Measurements from ENCODE around the gene TNFAIP8L1.

Gene TNFAIP8L1

DNA sequence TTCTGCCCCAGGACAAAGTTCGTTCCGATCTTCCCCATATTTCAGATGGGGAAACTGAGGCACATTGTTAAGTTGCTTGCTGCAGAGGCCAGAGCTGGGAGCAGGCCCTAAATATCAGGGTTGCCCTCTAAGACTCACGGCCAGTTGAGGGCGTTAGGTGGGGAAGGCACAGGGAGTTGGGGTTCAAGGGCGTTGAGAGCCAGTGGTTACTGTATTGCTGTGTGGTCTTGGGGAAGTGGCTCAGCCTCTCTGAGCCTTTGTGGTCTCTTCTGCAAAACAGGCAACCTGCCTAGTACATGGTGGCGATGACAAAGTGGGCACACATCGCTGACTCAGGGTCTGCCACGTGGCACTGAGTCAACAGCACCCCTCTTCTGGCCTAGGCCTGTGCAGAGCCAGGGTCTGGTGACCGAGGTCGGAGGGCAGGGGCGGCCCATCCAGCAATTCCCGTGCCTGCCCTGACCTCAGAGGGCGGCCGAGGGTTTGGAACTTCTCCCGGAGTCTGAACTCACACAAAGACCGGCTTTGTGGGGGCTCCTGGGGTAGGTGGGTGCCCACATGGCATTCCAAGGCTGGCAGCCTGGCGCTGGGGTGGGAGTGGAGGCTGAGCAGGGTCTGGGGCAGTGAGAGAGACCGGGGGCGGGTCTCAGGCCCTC is 10.2 kb downstream of the TNFAIP8L1 start:
- no peak for DNase-seq (ENCODE audit: low read depth, low spot score)

DNA sequence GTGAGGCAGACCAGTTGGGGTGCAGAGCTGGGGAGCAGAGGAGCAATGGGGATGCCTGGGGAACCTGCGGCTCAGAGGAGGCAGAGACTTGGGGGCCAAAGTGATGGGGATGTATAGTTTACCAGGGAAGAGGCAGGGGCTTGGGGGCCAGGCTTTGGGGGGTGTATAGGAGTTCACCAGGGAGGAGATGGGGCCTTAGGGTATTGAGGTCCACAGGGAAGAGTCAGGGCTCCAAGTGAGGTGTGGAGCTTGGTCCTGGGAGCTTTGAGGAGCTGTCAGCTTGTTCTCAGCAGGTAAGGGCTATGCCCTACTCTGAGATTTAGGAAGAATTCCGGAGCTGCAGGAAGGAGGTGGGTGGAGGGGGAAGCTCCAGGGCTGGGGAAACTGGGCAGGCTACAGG is 10.8 kb downstream of the TNFAIP8L1 start:
- no peak for DNase-seq (ENCODE audit: low read depth, low spot score)

- DNase-seq (ENCODE audit: low read depth, low spot score): no peak
These were observed 12.8 kb downstream of the TNFAIP8L1 start for GRCh38 chr19:4652075-4652474.

DNA sequence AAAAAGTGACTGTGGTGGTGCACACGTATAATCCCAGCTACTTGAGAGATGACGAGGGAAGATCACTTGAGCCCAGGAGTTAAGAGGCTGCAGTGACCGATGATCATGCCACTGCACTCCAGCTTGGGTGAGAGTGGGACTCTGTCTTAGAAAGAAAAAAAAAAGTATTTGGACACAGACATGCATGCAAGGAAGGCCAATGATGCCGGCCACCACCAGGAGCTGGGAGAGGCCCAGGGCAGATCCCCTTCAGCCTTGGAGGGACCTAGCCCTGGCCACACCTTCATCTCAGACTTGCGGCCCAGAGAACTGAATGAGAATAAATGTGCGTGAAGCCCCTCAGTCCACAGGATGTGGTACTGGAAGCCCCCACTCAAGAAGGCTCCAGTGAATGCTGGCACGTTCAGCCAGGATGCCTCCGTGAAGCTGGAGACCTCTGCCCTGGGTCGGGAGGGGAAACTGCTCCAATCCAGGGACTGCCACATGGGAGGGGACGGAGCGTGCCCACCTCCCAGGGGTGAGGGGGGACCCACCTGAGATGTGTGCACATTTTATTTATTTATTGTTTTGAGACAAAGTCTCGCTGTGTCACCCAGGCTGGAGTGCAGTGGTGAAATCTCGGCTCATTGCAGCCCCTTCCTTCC is 14.6 kb downstream of the TNFAIP8L1 start:
- DNase-seq (ENCODE audit: low read depth, low spot score): no peak

- DNase-seq (ENCODE audit: low read depth, low spot score): no peak
These were observed 15.4 kb downstream of the TNFAIP8L1 start for GRCh38 chr19:4654437-4655361.

GRCh38 chr19:4656102-4656501 is 16.8 kb downstream of the TNFAIP8L1 start:
- no peak for DNase-seq (ENCODE audit: low read depth, low spot score)

DNA sequence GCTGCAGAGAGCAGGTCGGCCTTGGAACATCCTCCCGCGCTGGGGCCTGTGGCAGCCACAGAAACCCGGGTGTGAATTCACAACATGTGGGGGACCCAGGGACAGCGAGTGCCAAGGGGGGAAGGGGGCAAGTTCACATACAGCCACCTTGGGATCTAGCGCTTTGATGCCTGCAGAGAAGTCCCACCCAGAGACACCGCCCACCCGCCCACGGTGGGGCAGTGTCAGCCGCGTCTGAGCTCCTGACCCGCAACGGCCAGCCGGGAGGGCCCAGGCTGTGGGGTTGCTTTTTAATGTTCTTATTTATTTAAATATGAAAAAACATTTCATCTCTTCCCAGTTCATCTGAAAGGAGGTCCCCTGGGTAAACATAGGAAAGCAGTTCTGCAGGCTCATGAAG is 17.9 kb downstream of the TNFAIP8L1 start:
- no peak for DNase-seq (ENCODE audit: low read depth, low spot score)

DNA sequence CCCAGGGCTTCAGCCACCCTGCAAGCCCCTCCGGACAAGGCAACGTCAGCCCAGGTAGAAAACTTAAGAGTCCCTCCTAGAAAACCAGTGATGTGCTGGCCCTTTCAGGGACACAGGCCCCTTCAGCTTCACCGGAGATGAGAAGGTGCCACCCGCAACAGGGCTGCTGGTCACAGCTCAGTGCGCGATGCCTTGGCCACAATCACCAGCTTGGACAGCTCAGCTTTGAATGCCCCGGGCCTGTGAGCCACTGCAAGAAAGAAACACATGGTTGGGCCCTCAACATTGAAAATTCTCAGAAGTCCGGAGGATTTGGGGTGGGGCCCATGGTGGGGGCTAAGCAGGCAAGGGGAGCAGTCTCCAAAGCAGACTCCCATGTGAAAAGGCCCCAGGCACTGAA is 18.5 kb downstream of the TNFAIP8L1 start:
- no peak for DNase-seq (ENCODE audit: low read depth, low spot score)

DNA sequence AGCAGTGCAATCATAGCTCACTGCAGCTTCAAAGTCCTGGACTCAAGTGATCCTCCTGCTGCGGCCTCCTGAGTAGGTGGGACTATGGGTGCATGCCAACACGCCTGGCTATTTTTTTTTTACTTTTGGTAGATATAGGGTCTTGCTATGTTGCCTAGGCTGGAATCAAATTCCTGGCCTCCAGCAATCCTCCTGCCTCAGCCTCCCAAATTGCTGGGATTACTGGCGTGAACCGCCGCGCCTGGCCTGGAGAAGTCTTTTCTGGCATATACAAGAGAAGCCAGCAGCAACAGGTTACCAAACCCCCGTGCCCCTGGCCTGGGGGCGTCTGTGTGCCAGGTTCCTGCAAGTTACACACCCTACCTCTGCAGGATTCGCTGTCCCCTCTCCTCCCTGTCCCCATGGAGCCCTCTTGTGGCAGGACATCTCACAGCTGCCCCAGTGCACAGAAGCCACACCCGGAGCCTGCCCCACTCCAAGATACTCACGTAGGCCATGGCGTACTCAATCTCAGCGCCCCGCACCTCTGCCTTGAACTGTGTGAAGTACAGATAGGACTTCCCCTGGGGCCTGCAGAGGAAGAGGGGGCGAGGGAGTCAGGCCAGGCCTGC is 21.0 kb downstream of the TNFAIP8L1 start:
- DNase-seq (ENCODE audit: low read depth, low spot score): no peak

GRCh38 chr19:4660993-4661392 is 21.7 kb downstream of the TNFAIP8L1 start:
- DNase-seq (ENCODE audit: low read depth, low spot score): no peak

- no peak for DNase-seq (ENCODE audit: low read depth, low spot score)
These were observed 22.8 kb downstream of the TNFAIP8L1 start for GRCh38 chr19:4662020-4662695.

DNA sequence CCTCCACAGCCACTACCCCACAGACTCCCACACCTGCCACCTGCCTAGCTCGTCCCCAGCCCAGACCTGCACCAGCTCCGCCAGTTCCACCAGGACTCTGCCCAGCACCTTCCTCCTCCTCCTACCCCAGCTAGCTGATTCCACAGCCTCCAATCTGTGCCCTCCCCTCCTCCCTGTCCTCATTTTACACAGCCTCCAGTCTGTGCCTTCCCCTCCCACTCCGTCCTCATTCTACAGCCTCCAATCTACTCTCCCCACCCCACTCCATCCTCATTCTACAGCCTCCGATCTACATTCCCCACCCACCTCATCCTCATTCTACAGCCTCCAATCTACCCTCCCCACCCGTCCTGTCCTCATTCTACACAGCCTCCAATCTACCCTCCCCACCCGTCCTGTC is 23.5 kb downstream of the TNFAIP8L1 start:
- no peak for DNase-seq (ENCODE audit: low read depth, low spot score)

GRCh38 chr19:4664642-4665041 is 25.3 kb downstream of the TNFAIP8L1 start:
- DNase-seq (ENCODE audit: low read depth, low spot score): no peak

GRCh38 chr19:4669723-4670480 is 30.6 kb downstream of the TNFAIP8L1 start, which contains the start of gene MYDGF:
TSS of gene MYDGF (minus strand) at chr19:4670342. CDS start at chr19:4670334, 8 bp downstream.
- peak; percentile 83 for DNase-seq (ENCODE audit: low read depth, low spot score)

DNA sequence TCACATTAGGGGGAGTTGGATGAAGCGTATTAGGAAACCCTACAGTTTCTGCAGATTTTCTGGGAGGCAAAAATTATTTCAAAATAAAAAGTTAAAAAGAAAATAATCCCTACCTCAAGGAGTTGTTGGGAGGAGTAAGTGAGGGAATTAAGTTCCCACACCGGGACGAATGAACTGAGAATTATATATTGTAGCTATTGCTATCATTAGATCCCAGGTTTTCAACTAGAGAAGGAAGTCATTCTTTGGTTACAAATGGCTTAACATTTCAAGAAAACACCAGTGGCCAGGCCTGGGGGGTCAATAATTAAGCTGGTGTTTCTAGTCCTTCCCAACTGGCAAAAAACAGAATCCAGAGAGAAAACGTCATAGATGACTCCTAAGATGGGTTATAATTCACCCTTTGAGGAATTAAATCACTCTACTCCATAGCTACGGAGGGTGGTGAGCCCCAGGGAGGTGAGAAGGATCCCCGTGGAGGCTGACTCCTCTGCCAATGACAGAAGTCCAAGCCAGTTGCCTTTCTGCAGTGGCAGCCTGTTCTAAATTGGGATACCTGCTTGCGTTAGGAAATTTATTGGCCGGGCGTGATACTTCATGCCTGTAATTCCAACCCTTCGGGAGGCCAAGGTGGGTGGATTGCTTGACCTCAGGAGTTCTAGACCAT is 32.0 kb downstream of the TNFAIP8L1 start:
- no peak for DNase-seq (ENCODE audit: low read depth, low spot score)

- DNase-seq (ENCODE audit: low read depth, low spot score): no peak
These were observed 33.9 kb downstream of the TNFAIP8L1 start for GRCh38 chr19:4673216-4673615.

GRCh38 chr19:4673726-4674125 is 34.4 kb downstream of the TNFAIP8L1 start:
- no peak for DNase-seq (ENCODE audit: low read depth, low spot score)

DNA sequence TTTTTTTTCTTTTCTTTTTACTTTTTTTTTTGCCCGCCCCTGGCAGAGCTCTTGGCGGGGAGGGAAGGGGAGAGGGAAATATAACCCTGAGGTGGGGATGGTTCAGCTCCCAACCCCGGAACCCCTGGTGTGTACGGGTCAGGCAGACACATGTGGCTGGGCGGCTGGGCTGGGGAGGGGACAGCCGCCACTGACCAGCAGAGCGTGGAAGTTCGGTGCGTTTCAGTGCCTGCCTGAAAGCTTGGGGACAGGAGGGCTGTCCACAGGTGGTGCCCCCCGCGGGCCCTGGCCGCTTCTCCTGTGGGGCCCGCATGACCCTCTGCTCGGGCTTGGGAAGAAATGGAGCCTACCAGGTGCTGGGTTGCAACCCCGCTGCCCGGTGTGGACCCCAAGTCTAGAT is 36.0 kb downstream of the TNFAIP8L1 start:
- no peak for DNase-seq (ENCODE audit: low read depth, low spot score)

GRCh38 chr19:4676955-4677731 is 37.8 kb downstream of the TNFAIP8L1 start:
- no peak for DNase-seq (ENCODE audit: low read depth, low spot score)

All from activated CD4-positive, CD25-positive, alpha-beta regulatory T cell treated with anti-CD3 and anti-CD28 coated beads, Interleukin-2, amount 50 U/mL, for 16 hours (primary cell).